DND-41 (cell line): ENCODE measurements around the gene IQCF5.

ENCODE experiments used
- EZH2 ChIP-seq: IDR thresholded peaks from 3 replicates; pipeline ENCODE4 v1.6.1; 2012; ENCODE audit warnings: borderline replicate concordance, low read depth, mild to moderate bottlenecking, moderate library complexity, low read length, inconsistent platforms; ENCODE audit not compliant: severe bottlenecking
- TF ChIP-seq, protein P1 (sequence below): IDR thresholded peaks from 2 replicates; pipeline ENCODE4 v1.5.1; 2012; ENCODE audit warnings: borderline replicate concordance, low read length, moderate library complexity, mild to moderate bottlenecking; ENCODE audit not compliant: poor library complexity, severe bottlenecking; ENCODE audit errors: extremely low read depth

DNA sequence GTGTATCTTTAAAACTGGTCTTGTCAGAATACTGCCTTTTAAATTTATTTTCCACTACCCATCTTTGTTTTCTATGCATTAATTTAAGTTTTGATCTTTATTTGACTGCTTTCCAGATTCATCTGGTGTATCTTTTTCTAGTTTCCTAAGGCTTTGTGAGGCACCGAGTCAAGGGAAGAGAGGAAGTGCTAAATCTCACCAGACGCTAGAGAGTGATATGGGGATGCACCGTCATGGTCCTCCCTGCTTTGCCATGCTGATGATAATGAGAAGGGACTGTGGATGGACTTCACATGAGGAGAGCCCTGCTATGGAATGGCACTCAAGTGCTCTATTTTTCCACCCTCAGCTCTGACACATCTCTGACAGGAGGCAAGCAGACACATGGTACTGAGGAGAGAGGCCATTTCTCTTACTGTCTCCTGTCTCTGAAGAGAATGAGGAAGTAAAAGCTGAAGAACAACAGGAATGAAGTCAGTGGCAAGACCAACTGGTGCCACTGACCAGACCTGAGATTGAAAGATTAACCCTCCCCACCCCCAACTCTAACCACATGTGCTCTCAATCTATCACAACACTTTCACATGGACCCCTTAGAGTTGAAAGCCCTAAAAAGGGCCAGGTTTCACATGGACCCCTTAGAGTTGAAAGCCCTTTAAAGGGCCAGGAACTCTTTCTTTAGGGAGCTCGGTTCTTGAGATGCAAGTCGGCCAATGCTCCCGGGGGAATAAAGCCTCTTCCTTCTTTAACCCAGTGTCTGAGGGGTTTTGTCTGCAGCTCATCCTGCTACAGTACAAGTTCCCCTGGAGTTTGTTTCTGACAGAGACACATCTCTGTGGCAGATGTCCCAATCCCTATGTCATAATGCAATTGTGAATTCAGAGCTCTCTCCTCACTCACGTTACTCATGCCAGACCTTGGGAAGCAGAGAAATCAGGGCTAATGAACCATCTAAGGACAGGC lies 14.4 kb downstream of the IQCF5 start, which contains the start of gene IQCF2:
- TF ChIP-seq, protein P1, sequence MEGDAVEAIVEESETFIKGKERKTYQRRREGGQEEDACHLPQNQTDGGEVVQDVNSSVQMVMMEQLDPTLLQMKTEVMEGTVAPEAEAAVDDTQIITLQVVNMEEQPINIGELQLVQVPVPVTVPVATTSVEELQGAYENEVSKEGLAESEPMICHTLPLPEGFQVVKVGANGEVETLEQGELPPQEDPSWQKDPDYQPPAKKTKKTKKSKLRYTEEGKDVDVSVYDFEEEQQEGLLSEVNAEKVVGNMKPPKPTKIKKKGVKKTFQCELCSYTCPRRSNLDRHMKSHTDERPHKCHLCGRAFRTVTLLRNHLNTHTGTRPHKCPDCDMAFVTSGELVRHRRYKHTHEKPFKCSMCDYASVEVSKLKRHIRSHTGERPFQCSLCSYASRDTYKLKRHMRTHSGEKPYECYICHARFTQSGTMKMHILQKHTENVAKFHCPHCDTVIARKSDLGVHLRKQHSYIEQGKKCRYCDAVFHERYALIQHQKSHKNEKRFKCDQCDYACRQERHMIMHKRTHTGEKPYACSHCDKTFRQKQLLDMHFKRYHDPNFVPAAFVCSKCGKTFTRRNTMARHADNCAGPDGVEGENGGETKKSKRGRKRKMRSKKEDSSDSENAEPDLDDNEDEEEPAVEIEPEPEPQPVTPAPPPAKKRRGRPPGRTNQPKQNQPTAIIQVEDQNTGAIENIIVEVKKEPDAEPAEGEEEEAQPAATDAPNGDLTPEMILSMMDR = no peak
- TF ChIP-seq EZH2 = no peak
